Dendritic cell treated with granulocyte-macrophage colony-stimulating factor and Interleukin-4, amounts not matched to agents 40 ng/mL and 50 ng/mL, for 4 days (primary cell): ENCODE measurements around the gene FBXL22.

Experiments
- H3K27ac Mint-ChIP-seq: one replicate; pipeline ENCODE4 v1.8.0; 2022; ENCODE audit warnings: mild to moderate bottlenecking, mixed read lengths
- H3K27me3 Mint-ChIP-seq: one replicate; pipeline ENCODE4 v1.8.0; 2022; ENCODE audit warnings: mild to moderate bottlenecking, mixed read lengths
- H3K36me3 Mint-ChIP-seq: one replicate; pipeline ENCODE4 v1.8.0; 2022; ENCODE audit warnings: low read depth, mixed read lengths
- H3K4me1 Mint-ChIP-seq: one replicate; pipeline ENCODE4 v1.8.0; 2022; ENCODE audit warnings: low read depth, mixed read lengths
- H3K4me3 Mint-ChIP-seq: one replicate; pipeline ENCODE4 v1.8.0; 2022; ENCODE audit warnings: mild to moderate bottlenecking, moderate library complexity, mixed read lengths
- H3K9me3 Mint-ChIP-seq: one replicate; pipeline ENCODE4 v1.8.0; 2022; ENCODE audit warnings: mixed read lengths
- intact Hi-C: fragments of 100-400 bp; cut with micrococcal nuclease; formaldehyde crosslinking; loops from one replicate; pipeline ENCODE4 v1.15.0; 2022

FBXL22 gene

DNA sequence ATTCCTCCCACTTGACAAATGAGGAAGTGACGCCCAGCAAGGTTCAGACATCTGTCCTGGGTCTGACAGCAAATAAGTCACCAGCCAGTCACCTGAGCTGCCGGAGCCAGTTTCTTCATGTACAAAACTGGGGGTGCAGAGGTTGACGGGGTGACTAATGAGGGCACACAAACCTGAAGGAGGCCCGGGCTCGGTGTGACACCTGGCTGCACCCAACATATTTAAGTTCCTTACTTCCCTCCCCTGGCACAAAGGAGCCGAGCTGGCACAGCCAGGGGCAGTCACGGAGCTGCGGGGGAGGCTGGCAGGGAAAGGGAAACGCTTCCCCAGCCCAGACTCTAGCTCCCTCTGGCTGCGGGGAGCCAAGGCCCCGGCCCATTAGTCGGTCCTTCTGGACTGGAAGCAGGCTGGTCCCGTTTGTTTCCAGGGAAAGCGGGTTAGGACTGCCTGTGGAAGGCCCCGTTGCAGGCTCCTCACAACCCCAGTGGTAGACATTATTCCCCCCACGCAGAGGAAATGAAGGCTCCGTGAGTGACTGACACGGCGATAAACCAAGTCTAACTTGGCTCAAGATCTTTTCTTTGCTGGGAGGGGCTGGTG is 2.3 kb downstream of the FBXL22 start:
- Mint-ChIP-seq H3K4me1 (peaks cover 77% of the 10 kb centered on the region), H3K36me3 (peaks cover 17% of the 10 kb centered on the region), H3K4me3 (peak overlapping the region; percentile 83), H3K9me3 (no peaks in the 10 kb centered on the region), H3K27me3 (no peaks in the 10 kb centered on the region), H3K27ac (peak overlapping the region; percentile 92)
- intact Hi-C loops = no loop called here

DNA sequence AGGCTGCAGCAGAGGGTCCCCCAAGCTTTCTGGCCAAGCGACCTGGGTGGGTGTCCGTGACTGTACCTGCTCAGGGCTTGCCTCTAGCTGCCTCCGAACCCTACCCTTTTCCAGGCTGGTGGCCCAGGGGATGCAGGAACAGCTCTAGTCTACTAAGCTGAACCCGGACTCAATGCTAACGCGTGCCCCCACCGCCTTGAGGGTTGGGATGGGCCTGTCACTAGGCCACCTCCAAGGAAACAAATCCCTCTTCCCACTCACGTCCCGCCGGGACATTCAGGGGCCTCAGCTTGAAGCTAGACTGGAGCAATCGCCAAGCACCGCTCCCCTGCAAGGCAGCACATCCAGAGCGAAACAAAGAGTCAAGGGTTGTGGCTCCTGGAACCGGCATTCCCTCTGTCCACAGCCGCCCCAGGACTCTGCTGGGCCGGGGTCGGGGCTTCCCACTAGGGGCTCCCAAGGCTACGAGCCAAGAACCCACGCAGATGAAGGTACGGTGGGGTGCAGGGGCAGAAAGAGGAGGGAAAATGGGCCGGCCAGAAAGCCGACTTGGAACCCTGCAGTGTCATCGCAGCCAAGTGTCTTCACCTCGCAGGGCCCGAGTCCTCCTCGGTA is 2.9 kb downstream of the FBXL22 start:
- Mint-ChIP-seq H3K4me3 (peak overlapping the region; percentile 83), H3K4me1 (peaks cover 71% of the 10 kb centered on the region), H3K36me3 (peaks cover 15% of the 10 kb centered on the region), H3K27me3 (no peaks in the 10 kb centered on the region), H3K9me3 (no peaks in the 10 kb centered on the region), H3K27ac (peak overlapping the region; percentile 92)
- intact Hi-C loops = loop anchor here (5.0 kb wide), 1 partner anchor 313 kb away; no protein-coding TSS in a partner anchor

DNA sequence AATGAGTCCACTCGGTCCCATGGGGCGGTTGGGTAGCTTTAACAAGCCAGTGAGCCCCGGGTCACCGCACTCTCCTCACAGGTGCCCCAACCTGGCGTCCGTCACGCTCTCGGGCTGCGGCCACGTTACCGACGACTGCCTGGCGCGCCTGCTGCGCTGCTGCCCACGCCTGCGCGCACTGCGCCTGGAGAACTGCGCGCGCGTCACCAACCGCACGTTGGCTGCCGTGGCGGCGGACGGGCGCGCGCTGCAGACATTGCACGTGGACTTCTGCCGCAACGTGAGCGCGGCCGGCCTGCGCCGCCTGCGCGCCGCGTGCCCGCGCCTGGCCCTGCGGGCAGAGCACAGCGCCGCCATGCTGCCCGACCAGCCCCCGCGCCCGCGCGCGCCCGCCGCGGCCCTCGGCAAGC is 3.4 kb downstream of the FBXL22 start:
- Mint-ChIP-seq H3K4me1 (peaks cover 68% of the 10 kb centered on the region), H3K27ac (peak overlapping the region; percentile 92), H3K36me3 (peaks cover 18% of the 10 kb centered on the region), H3K27me3 (no peaks in the 10 kb centered on the region), H3K4me3 (peak overlapping the region; percentile 83), H3K9me3 (no peaks in the 10 kb centered on the region)
- intact Hi-C loops = loop anchor here (5.0 kb wide), 1 partner anchor 313 kb away; no protein-coding TSS in a partner anchor

DNA sequence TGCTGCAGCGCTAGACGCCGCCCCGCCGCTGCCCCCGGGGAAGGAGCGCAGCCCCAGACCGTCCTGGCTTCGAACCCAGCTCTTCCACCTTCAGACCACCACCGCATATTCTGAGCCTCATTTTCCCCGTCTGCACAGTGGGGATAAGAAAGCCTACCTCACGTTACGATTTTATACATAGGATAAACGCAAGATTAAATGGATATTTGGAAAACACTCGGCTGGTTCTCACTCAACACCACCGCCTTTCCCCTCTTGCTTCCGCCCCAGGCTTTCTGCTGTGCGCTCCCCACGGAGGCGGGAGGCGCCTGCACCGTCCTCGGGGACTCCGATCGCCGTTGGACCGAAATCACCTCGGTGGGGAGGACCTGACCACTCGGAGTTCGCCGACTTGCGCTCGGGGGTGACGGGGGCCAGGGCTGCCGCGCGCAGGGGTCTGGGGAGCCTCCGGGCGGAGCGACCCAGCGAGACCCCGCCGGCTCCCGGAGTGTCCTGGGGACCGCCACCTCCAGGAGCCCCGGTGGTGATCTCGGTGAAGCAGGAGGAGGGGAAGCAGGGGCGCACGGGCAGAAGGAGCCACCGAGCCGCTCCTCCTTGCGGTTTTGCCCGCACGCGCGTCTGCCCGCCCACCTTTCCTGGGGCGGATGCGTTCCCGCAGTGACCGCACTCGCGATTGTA is 4.0 kb downstream of the FBXL22 start:
- peaks cover 68% of the 10 kb centered on the region for H3K4me1 Mint-ChIP-seq
- peak overlapping the region; percentile 92 for H3K27ac Mint-ChIP-seq
- intact Hi-C loops = loop anchor here (5.0 kb wide), 1 partner anchor 314 kb away; no protein-coding TSS in a partner anchor

DNA sequence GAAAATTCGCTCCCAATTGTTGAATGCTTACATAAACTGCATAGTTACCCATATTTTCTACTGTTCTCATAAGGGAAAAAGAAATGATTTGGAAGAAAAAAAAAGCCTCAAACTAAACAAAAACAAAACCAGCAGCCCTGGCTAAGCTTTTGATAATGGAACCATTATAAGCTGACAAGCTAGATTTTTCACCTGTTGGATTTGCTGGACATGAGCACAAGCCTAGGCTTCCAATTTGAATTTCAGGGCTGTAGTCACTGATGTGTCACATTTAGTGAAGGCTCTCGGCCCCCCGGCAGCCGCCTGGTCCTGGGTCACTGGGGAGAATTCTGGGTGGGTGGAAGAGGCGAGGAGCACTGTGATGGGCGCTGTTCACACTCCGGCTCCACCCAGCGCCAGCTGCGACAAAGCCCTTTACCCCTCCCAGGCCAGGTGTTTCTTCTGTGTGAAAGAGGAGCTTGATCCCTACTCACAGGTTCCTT is 4.6 kb downstream of the FBXL22 start:
- Mint-ChIP-seq H3K27ac (peak overlapping the region; percentile 92), H3K27me3 (no peaks in the 10 kb centered on the region), H3K36me3 (peaks cover 26% of the 10 kb centered on the region), H3K9me3 (no peaks in the 10 kb centered on the region), H3K4me1 (peaks cover 68% of the 10 kb centered on the region), H3K4me3 (peak overlapping the region; percentile 83)
- intact Hi-C loops = loop anchor here (5.0 kb wide), 1 partner anchor 314 kb away; no protein-coding TSS in a partner anchor

More for the DNA sequence above, 4.0 kb downstream of the FBXL22 start:
- peak overlapping the region; percentile 83 for H3K4me3 Mint-ChIP-seq
- no peaks in the 10 kb centered on the region for H3K9me3 Mint-ChIP-seq
- H3K36me3 Mint-ChIP-seq = peaks cover 20% of the 10 kb centered on the region
- H3K27me3 Mint-ChIP-seq = no peaks in the 10 kb centered on the region

DNA sequence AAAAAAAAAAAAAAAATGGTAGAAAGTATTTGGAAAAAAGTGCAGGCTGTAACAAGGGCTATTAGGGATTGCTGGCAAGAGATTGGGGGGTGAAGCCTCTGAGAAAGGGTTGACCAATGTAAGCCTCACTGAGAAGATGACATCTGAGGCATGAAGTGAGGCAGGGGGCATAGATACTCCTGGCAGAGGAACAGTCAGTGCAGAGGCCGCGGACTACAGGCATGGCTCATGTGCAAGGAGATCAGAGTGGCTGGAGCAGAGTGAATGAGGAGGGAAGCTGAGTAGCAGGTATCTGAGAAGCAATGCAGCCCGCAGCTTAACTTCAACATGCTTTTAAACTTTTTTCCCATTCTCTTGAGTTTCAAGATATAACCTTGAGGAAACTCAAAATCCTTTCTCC is 5.4 kb downstream of the FBXL22 start:
- H3K9me3 Mint-ChIP-seq = no peaks in the 10 kb centered on the region
- H3K4me3 Mint-ChIP-seq = no peak overlapping the region
- H3K27ac Mint-ChIP-seq = no peak overlapping the region
- H3K4me1 Mint-ChIP-seq = peaks cover 59% of the 10 kb centered on the region
- H3K27me3 Mint-ChIP-seq = no peaks in the 10 kb centered on the region
- intact Hi-C loops = loop anchor here (5.0 kb wide), 1 partner anchor 315 kb away; no protein-coding TSS in a partner anchor
- H3K36me3 Mint-ChIP-seq = peaks cover 34% of the 10 kb centered on the region

DNA sequence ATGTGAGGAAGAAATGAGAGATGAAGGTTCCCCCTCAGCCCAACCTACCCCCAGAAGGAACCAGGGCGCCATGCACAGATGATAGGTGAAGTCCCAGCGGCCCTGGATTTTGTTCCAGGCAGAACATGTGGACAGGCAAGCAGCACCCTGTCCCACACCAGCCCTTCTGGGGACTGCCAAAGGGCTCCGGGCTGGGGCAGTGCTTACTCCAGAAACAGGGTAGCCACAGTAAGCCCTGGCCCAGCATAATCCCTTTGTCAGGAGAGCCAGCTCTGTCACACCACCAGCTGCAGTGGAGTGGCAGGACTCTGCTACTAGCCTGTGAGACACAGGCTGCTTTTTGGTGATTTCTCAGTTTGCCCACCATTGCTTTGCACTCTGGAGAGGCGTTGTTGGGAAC is 6.3 kb downstream of the FBXL22 start:
- intact Hi-C loops = loop anchor here (5.0 kb wide), 1 partner anchor 316 kb away; no protein-coding TSS in a partner anchor
- Mint-ChIP-seq H3K9me3 (no peaks in the 10 kb centered on the region), H3K4me1 (peaks cover 58% of the 10 kb centered on the region), H3K4me3 (no peak overlapping the region), H3K27ac (no peak overlapping the region), H3K36me3 (peaks cover 44% of the 10 kb centered on the region), H3K27me3 (no peaks in the 10 kb centered on the region)

DNA sequence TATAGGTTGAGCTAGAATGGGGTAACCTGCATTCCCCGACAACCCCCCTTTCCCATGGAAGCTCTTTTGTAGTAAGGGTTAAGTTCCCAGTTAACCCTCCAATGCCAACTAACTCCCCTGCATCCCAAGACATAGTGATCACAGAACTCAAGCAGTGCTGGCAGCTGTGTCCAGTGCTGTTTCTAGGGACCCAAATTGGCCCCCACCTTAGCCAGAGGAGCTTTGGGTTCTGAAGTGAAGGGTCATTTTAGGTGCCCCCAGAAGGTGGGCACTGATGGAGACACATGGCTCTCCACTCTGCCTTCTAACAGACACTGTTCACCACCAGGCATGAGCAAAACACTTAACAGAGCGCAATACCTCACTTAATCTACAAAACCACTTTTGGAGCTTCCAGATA is 7.1 kb downstream of the FBXL22 start:
- H3K27me3 Mint-ChIP-seq = no peaks in the 10 kb centered on the region
- H3K4me1 Mint-ChIP-seq = peaks cover 50% of the 10 kb centered on the region
- intact Hi-C loops = loop anchor here (5.0 kb wide), 1 partner anchor 317 kb away; no protein-coding TSS in a partner anchor
- no peaks in the 10 kb centered on the region for H3K9me3 Mint-ChIP-seq
- H3K4me3 Mint-ChIP-seq = no peak overlapping the region
- H3K27ac Mint-ChIP-seq = no peak overlapping the region
- peaks cover 51% of the 10 kb centered on the region for H3K36me3 Mint-ChIP-seq

DNA sequence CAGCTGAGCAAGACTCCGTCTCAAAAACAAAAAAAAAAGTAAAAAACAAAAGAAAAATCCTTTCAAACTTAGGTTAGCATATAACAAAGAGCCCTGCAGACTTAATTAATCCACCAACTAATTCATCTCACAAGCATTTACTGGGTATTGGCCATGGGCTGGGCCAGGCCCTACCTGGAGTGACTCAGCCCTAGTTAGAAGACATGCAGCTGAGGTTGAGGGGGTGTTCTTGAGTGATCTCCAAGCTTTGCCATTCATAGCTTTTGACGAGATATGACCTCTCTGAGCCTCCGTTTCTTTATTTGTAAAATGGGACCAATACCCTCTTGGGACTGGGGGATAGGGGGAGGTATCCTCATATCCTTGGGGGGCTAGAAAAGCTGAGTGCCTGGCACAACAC is 7.8 kb downstream of the FBXL22 start:
- intact Hi-C loops = no loop called here
- no peaks in the 10 kb centered on the region for H3K9me3 Mint-ChIP-seq
- peaks cover 46% of the 10 kb centered on the region for H3K4me1 Mint-ChIP-seq
- H3K27me3 Mint-ChIP-seq = no peaks in the 10 kb centered on the region
- H3K4me3 Mint-ChIP-seq = no peak overlapping the region
- no peak overlapping the region for H3K27ac Mint-ChIP-seq
- H3K36me3 Mint-ChIP-seq = peaks cover 59% of the 10 kb centered on the region

DNA sequence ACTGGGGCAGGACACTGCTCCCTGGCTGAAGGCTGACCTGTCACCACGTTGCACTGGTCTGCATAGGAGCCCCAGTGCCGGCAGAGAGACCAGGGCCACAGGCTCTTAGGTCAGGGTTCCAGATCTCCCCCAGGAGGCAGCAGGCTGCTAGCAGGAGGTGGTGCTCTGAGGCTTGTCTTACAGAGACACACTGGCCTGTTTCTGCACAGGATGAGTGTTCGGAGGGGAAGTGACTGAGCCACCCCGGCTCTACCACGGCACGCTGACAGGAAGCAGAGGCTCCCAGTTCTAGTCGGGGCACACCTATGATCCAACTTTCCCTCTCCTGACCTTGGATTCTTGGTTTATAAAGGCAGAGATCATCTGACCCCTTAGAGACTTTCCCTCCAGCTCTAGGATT is 8.6 kb downstream of the FBXL22 start:
- Mint-ChIP-seq H3K36me3 (peaks cover 64% of the 10 kb centered on the region), H3K27me3 (no peaks in the 10 kb centered on the region), H3K9me3 (no peaks in the 10 kb centered on the region), H3K4me3 (no peak overlapping the region), H3K27ac (peak overlapping the region; percentile 14), H3K4me1 (peaks cover 47% of the 10 kb centered on the region)
- intact Hi-C loops = no loop called here

DNA sequence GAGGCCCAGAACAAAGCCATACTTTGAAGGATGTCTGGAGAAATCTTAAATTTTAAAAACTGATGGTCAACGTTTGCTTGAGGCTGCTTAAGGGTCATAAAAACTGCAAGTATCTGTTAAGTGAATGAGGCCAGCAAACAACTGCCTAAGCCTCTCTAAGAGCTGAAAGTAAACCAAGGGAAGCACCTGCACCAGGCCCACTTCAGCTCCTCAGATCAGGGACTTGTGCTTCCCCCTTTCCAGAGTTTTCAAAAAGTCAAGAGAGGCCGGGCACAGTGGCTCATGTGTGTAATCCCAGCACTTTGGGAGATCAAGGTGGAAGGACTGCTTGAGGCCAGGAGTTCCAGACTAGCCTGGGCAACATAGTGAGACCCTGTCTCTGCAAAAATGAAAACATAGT is 9.1 kb downstream of the FBXL22 start:
- intact Hi-C loops = no loop called here
- H3K4me3 Mint-ChIP-seq = no peak overlapping the region
- H3K4me1 Mint-ChIP-seq = peaks cover 52% of the 10 kb centered on the region
- H3K27me3 Mint-ChIP-seq = no peaks in the 10 kb centered on the region
- peak overlapping the region; percentile 14 for H3K27ac Mint-ChIP-seq
- peaks cover 64% of the 10 kb centered on the region for H3K36me3 Mint-ChIP-seq
- H3K9me3 Mint-ChIP-seq = no peaks in the 10 kb centered on the region

DNA sequence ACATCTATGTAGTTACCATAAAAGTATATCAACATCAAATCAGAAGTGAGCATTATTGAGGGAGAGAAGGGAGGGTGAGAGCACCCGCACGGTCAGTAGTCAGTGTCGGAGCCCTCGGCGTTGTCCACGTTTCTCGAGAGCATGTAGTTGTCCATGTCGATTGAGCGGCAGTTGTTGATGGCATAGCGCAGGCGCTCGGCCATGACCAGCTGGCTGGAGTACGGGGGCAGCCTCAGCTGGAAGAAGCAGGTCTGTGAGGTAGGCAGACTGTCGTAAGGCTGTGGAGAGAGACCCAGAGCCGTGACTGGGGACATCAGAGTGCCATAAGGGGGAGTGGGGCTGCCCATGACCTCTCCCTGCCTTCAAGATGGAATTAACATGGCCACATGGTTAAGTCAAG is 11.8 kb downstream of the FBXL22 start:
- Mint-ChIP-seq H3K4me3 (no peak overlapping the region), H3K9me3 (no peaks in the 10 kb centered on the region), H3K4me1 (peaks cover 32% of the 10 kb centered on the region), H3K27me3 (no peaks in the 10 kb centered on the region), H3K36me3 (peaks cover 89% of the 10 kb centered on the region), H3K27ac (no peak overlapping the region)
- intact Hi-C loops = no loop called here

DNA sequence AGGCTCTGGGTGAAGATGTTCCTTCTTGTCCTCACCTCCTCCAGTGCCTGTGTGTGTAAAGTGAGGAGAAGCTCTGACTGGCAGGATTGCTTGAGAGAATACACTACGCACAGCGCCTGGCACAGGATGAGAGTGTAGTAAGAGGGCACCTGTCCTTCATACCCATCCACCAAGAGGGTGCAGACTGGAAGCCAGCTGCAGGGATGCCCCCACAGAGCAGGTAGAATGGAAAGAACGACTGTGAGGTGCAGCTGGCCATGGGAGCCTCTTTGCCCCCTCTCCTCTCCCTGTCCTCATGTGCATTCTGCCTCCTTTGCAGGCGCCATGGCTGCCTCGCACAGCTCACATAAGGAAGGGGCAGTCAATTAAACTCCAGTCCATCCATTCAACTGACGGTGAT is 12.3 kb downstream of the FBXL22 start:
- Mint-ChIP-seq H3K27me3 (no peaks in the 10 kb centered on the region), H3K36me3 (peaks cover 93% of the 10 kb centered on the region), H3K4me3 (no peak overlapping the region), H3K4me1 (peaks cover 32% of the 10 kb centered on the region), H3K27ac (no peak overlapping the region), H3K9me3 (no peaks in the 10 kb centered on the region)
- intact Hi-C loops = no loop called here

DNA sequence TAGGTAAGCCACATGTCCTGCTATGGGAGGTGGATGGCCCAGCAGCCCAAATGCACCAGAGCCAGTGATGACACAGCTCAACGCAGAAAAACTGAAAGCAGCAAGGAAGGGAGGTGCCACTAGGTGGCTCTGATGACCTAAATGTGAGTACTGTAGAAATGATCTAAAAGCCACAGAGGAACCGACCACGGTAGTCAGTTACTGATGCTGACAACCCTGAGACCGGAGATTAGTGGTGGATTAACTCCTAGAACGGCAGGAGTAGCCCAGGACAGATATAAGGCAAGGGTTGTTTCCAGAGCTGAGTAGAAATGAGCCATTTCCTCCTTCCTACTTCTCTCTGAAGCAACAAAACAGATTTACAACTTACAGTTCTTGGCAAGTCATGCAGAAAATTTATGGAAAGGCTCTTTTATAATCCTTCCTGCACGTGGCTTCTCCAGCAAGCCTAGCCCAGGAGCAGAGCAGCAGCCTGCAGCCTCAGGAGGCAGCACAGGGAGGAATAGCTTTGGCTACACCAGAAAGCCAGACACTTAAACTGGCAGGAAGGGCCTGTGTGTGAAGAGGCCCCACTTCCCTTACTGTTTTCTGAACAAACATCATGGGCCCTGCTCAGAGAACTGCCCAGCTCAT is 13.1 kb downstream of the FBXL22 start:
- intact Hi-C loops = no loop called here
- H3K4me3 Mint-ChIP-seq = no peak overlapping the region
- H3K4me1 Mint-ChIP-seq = peaks cover 32% of the 10 kb centered on the region
- peaks cover 96% of the 10 kb centered on the region for H3K36me3 Mint-ChIP-seq
- H3K27ac Mint-ChIP-seq = peak overlapping the region; percentile 82
- no peaks in the 10 kb centered on the region for H3K27me3 Mint-ChIP-seq
- no peaks in the 10 kb centered on the region for H3K9me3 Mint-ChIP-seq
